CD4-positive, alpha-beta memory T cell (primary cell): Measurements from ENCODE around the gene COPS4. TPM values are rescaled to one million over a fixed set of nuclear protein-coding genes. Genes with fewer than 3 reads are reported as not detected.
A peak's percentile ranks its signal among the peaks of the same experiment; 100 is the strongest.

Experiments used
- CTCF ChIA-PET: fragments of 350-600 bp; sonication (Branson Sonifier 250); formaldehyde crosslinking; loops from one replicate; lab custom pipeline; 2021; ENCODE audit warnings: inconsistent platforms; ENCODE audit not compliant: partially characterized antibody; lab: Charles Lee
- POLR2A ChIA-PET: fragments of 350-600 bp; sonication (Branson Sonifier 250); formaldehyde crosslinking; loops from one replicate; lab custom pipeline; 2021; ENCODE audit not compliant: partially characterized antibody; lab: Charles Lee
- DNase-seq, 5 donors: peaks; one replicate each; pipeline versions ENCODE4 v3.0.0 to v3.0.0-alpha.2; 2020 to 2022; ENCODE audit warnings: mixed read lengths in 1 of 5
- H3K27ac ChIP-seq: one replicate; pipeline ENCODE4 v1.7.0; 2013; ENCODE audit warnings: low read depth, low read length
- H3K27me3 ChIP-seq: 2 replicates; pipeline ENCODE4 v1.7.0; 2013; ENCODE audit warnings: mild to moderate bottlenecking, low read length, moderate library complexity; ENCODE audit not compliant: insufficient read depth
- H3K36me3 ChIP-seq: 2 replicates; pipeline ENCODE4 v1.7.0; 2013; ENCODE audit warnings: mild to moderate bottlenecking, low read length, moderate library complexity; ENCODE audit not compliant: insufficient read depth
- H3K4me1 ChIP-seq: 2 replicates; pipeline ENCODE4 v1.7.0; 2013; ENCODE audit warnings: mild to moderate bottlenecking, low read length, moderate library complexity; ENCODE audit not compliant: insufficient read depth
- H3K4me3 ChIP-seq, 2 donors: one replicate each; pipeline ENCODE4 v1.7.0; 2013; ENCODE audit warnings: low read length in 2 of 2, mild to moderate bottlenecking in 1 of 2
- H3K9me3 ChIP-seq, 2 donors: one replicate each; pipeline ENCODE4 v1.7.0; 2013; ENCODE audit warnings: low read length in 2 of 2, control low read depth in 1 of 2; ENCODE audit not compliant: control insufficient read depth in 1 of 2
- H3K27ac Mint-ChIP-seq, 7 donors: one replicate each; pipeline ENCODE4 v1.8.0; 2020 to 2021; ENCODE audit warnings: mixed read lengths in 7 of 7, mild to moderate bottlenecking in 6 of 7, inconsistent platforms in 3 of 7, moderate library complexity in 3 of 7
- H3K27me3 Mint-ChIP-seq, 2 donors: one replicate each; pipeline ENCODE4 v1.8.0; 2020 to 2021; ENCODE audit warnings: mixed read lengths in 2 of 2
- H3K36me3 Mint-ChIP-seq, 2 donors: one replicate each; pipeline ENCODE4 v1.8.0; 2020 to 2021; ENCODE audit warnings: mixed read lengths in 2 of 2, inconsistent platforms in 1 of 2, mild to moderate bottlenecking in 1 of 2
- H3K4me1 Mint-ChIP-seq, 4 donors: one replicate each; pipeline ENCODE4 v1.8.0; 2020 to 2021; ENCODE audit warnings: mixed read lengths in 4 of 4, mild to moderate bottlenecking in 1 of 4
- H3K4me3 Mint-ChIP-seq, 8 donors: one replicate each; pipeline ENCODE4 v1.8.0; 2020 to 2021; ENCODE audit warnings: mixed read lengths in 8 of 8, mild to moderate bottlenecking in 7 of 8, moderate library complexity in 6 of 8, inconsistent platforms in 3 of 8
- H3K9me3 Mint-ChIP-seq, 8 donors: one replicate each; pipeline ENCODE4 v1.8.0; 2020 to 2021; ENCODE audit warnings: mixed read lengths in 8 of 8, mild to moderate bottlenecking in 5 of 8, inconsistent platforms in 3 of 8, moderate library complexity in 1 of 8
- intact Hi-C: fragments of 100-400 bp; cut with micrococcal nuclease; formaldehyde crosslinking; loops from one replicate; pipeline ENCODE4 v1.15.1; 2023
- polyA plus RNA-seq, 2 donors: library from polyadenylated mRNA; unstranded; fragments of 300-500 nt; fragmentation: Illumina TruSeq; gene quantifications; one replicate each; pipeline ENCODE4 v1.2.3, GENCODE V29; 2021
- total RNA-seq, 2 experiments: library from RNA; stranded (reverse); gene quantifications; one replicate each; pipeline ENCODE4 v1.2.3, GENCODE V29; 2021

The COPS4 gene
- total and polyA plus RNA-seq, 4 experiments from 2014 or later, result 24.6 to 91.2 (median 47.9) TPM

DNA sequence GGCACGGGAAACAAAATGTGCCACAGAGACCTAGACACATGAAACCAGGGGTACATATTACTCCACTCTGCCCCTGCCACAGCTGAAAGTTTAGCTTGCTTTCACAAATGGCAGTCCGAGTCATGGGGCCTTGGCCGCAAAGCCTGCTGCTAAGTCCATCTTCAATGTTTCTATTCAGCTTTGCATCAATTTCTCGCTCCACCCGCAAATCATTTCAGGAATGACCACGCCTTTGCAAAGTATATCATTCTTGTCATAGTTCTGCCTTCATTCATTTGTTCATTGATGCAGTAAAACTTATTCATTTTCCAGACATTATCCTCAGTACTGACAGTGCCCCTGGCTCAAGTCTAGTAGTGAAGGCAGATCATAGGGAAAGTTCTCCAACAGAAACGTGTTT is 70.0 kb downstream of the COPS4 start:
- Mint-ChIP-seq H3K27me3 (no peaks in the 10 kb centered on the region), H3K9me3 (no peaks in the 10 kb centered on the region), H3K4me3 (peak overlapping the region in 1 of 8 donors; percentile 64), H3K36me3 (peaks cover 54 to 74% of the 10 kb centered on the region in 2 donors), H3K27ac (peak overlapping the region; percentile 2 to 86 (median 57)), H3K4me1 (peaks cover 36 to 74% (median 51%) of the 10 kb centered on the region in 4 donors)
- ChIA-PET POLR2A (interaction anchor here (1.1 to 1.5 kb wide), 2 partner anchors 8 to 10 kb away, joined by 4 to 5 read pairs; no protein-coding TSS in a partner anchor), CTCF (interaction anchor here (1.0 to 1.5 kb wide), 3 partner anchors 20 to 176 kb away, joined by 3 to 4 read pairs (median 3); no protein-coding TSS in a partner anchor)
- intact Hi-C loops, result no loop called here
- no peak for DNase-seq
- no peaks in the 10 kb centered on the region for H3K27me3 ChIP-seq
- H3K9me3 ChIP-seq, result no peaks in the 10 kb centered on the region
- H3K27ac ChIP-seq, result no peak overlapping the region
- peaks cover 33% of the 10 kb centered on the region for H3K36me3 ChIP-seq
- no peak overlapping the region for H3K4me3 ChIP-seq
- H3K4me1 ChIP-seq, result peaks cover 47% of the 10 kb centered on the region

DNA sequence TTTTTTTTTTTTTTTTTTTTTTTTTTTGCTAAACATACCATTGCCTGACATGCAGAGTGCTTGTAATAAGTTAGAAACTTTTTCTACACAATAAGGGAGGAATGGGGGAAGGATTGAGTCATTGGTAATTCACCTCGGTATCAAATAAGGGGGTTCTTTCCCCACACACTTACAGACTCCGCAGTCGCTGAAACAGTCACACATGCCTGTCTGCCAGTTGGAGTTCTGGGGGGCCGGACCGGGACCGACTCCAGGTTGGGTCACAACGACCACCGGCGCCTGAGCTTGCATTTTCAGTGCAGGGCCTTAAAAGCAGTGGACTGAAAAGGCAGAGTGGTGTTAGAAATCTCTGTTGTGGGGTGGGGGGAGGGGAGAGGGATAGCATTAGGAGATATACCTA is 72.6 kb downstream of the COPS4 start:
- Mint-ChIP-seq H3K9me3 (no peaks in the 10 kb centered on the region), H3K36me3 (peaks cover 33 to 66% of the 10 kb centered on the region in 2 donors), H3K4me3 (peak overlapping the region in 6 of 8 donors; percentile 36 to 62 (median 48)), H3K27me3 (no peaks in the 10 kb centered on the region), H3K4me1 (peaks cover 31 to 68% (median 50%) of the 10 kb centered on the region in 4 donors), H3K27ac (peak overlapping the region in 5 of 7 donors; percentile 8 to 90 (median 19))
- Histone ChIP-seq H3K4me1 (peaks cover 48% of the 10 kb centered on the region), H3K27me3 (no peaks in the 10 kb centered on the region), H3K4me3 (no peak overlapping the region), H3K27ac (no peak overlapping the region), H3K9me3 (no peaks in the 10 kb centered on the region), H3K36me3 (peaks cover 26% of the 10 kb centered on the region)
- ChIA-PET CTCF (interaction anchor here (0.7 to 8.0 kb wide), 7 partner anchors 24 to 173 kb away, joined by 3 to 125 read pairs (median 4); no protein-coding TSS in a partner anchor), POLR2A (interaction anchor here (0.6 to 9.9 kb wide), 6 partner anchors 11 to 111 kb away, joined by 3 to 130 read pairs (median 4); partner anchors contain the start of gene COPS4)
- intact Hi-C loops, result no loop called here
- no peak for DNase-seq

DNA sequence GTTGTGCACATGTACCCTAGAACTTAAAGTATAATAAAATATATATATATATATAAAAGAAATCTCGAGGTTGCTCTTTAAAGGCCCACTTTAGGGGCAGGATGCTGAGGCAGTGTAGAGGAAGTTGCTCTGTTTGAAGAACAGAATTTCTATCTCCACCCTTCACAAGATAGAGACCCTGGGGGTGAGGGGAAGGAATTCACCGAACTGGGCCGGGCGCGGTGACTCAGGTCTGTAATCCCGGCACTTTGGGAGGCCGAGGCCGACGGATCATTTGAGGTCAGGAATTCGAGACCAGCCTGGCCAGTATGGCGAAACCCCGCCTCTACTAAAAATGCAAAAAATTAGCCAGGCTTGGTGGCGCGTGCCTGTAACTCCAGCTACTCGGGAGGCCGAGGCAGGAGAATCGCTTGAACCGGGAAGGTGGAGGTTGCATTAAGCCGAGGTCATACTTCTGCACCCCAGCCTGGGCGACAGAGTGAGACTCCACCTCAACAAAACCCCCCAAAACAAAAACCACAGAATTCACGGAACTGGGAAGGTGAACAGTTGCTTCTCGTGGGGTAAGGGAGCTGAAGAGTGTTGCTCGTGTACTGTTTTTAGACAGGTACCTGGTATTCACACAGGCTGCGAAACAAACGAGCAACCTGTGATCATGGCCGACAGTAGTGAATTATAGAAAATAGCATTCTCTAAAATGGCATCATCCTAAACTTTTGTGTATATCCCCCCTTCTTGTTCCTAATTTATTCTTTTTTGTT is 73.3 kb downstream of the COPS4 start:
- H3K36me3 ChIP-seq, result peaks cover 24% of the 10 kb centered on the region
- peak overlapping the region; percentile 60 to 69 for H3K4me3 ChIP-seq
- H3K36me3 Mint-ChIP-seq, result peaks cover 32 to 69% of the 10 kb centered on the region in 2 donors
- no peaks in the 10 kb centered on the region for H3K27me3 Mint-ChIP-seq
- H3K4me1 ChIP-seq, result peaks cover 48% of the 10 kb centered on the region
- ChIA-PET POLR2A (interaction anchor here (0.7 to 9.9 kb wide), 8 partner anchors 9 to 154 kb away, joined by 3 to 130 read pairs (median 12); no protein-coding TSS in a partner anchor), CTCF (interaction anchor here (1.0 to 8.2 kb wide), 8 partner anchors 25 to 176 kb away, joined by 3 to 125 read pairs (median 37); partner anchors contain the start of gene COQ2)
- H3K27ac Mint-ChIP-seq, result peak overlapping the region; percentile 90 to 95 (median 94)
- peaks cover 31 to 69% (median 52%) of the 10 kb centered on the region in 4 donors for H3K4me1 Mint-ChIP-seq
- peaks cover 0 to under 1% (median 0%) of the 10 kb centered on the region in 8 donors for H3K9me3 Mint-ChIP-seq
- H3K27ac ChIP-seq, result peak overlapping the region; percentile 58
- no peaks in the 10 kb centered on the region for H3K9me3 ChIP-seq
- peak in 3 of 5 donors; percentile 30 to 44 (median 33) for DNase-seq
- no peaks in the 10 kb centered on the region for H3K27me3 ChIP-seq
- H3K4me3 Mint-ChIP-seq, result peak overlapping the region; percentile 89 to 94 (median 94)
- intact Hi-C loops, result no loop called here

DNA sequence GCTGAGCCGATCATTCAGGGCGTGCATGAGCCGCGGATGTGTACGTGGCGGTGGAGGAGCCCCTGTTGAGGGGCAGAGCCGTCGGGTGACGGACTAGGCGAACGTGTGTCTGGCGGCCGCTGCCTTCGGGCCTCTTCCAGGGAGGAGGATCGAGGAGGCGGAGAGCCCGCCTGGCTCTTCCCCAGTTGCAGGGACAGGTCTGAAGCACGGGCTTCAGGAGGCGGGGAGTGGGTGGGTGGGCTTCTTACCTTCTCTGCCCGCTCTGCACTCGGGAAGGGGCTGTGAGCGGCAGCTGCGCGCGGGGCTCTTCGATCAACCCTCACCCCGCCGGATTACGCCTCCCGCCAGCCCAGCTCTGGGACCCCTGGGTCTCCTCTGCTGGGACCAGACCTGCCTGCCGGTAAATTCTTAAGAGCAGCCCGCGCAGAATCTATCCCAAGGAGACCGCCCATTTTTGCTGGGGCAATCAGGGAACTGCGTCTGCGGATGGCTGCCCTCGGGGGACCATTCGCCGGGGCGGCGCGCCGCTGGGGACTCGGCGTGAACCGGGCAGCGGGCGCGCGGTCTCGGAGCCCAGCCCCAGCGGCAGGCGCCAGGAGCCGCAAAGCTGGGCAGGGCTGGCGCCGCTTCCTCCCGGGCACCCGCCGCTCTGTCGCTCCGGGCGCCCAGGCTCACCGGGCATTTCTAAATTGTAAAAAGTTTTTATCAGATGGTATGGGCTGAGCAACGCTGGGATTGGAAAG is 74.7 kb downstream of the COPS4 start:
- POLR2A ChIA-PET, result interaction anchor here (0.7 to 9.9 kb wide), 19 partner anchors 9 to 346 kb away, joined by 3 to 130 read pairs (median 4); partner anchors contain the start of genes COPS4, COQ2, HELQ and MRPS18C
- intact Hi-C loops, result loop anchor here (1.0 to 5.0 kb wide), 10 partner anchors 13 to 209 kb away; partner anchors contain the start of gene THAP9
- Histone ChIP-seq H3K4me3 (peak overlapping the region; percentile 60 to 75), H3K9me3 (no peaks in the 10 kb centered on the region), H3K27ac (peak overlapping the region; percentile 58), H3K27me3 (no peaks in the 10 kb centered on the region), H3K36me3 (peaks cover 10% of the 10 kb centered on the region), H3K4me1 (peaks cover 48% of the 10 kb centered on the region)
- Mint-ChIP-seq H3K27me3 (no peaks in the 10 kb centered on the region), H3K4me1 (peaks cover 28 to 70% (median 46%) of the 10 kb centered on the region in 4 donors), H3K9me3 (peaks cover 0 to 4% (median 0%) of the 10 kb centered on the region in 8 donors), H3K4me3 (peak overlapping the region; percentile 93 to 98 (median 95)), H3K36me3 (peaks cover 30 to 66% of the 10 kb centered on the region in 2 donors), H3K27ac (peak overlapping the region; percentile 90 to 98 (median 96))
- CTCF ChIA-PET, result interaction anchor here (0.6 to 8.2 kb wide), 30 partner anchors 9 to 175 kb away, joined by 3 to 125 read pairs (median 6); partner anchors contain the start of gene COQ2
- peak; percentile 31 to 47 (median 41) for DNase-seq

DNA sequence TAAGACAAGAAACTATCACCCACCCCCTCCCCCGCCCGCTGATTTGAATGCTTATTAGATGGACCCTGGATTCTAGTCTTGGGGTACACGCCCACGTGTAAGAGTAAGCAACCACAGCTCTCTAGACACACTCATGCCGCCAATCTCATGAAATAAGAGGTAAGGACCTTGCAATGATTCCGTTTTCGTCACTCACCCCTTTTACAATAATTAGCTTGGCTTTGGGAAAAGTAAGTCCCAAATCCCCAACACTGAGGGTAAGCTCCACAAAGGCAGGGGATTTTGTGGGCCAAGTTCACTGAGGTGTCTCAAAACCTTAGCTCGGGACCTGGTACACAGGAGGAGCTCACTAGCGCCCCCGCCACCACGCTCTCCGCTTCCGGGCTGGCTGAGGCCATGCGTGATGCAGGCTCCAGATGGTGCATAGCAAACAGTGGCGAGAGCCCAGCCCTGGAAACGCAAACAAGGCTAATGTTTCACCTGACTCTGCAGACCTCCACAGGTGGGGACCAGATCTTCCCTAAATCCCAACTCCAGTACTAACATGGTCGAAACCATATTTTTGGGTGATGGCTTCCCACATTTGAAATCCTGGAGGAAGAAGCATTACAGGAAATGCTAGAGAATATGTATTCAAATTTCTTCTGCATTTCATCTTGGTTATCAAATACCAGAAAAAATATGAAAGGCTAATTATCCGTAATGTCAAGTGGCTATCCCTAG is 75.4 kb downstream of the COPS4 start:
- peaks cover 56% of the 10 kb centered on the region for H3K4me1 ChIP-seq
- Mint-ChIP-seq H3K9me3 (peaks cover 0 to 4% (median 0%) of the 10 kb centered on the region in 8 donors), H3K36me3 (peaks cover 22 to 59% of the 10 kb centered on the region in 2 donors)

More for the DNA sequence above, 75.4 kb downstream of the COPS4 start:
- Histone ChIP-seq H3K9me3 (no peaks in the 10 kb centered on the region), H3K27me3 (no peaks in the 10 kb centered on the region), H3K4me3 (peak overlapping the region; percentile 60 to 75), H3K36me3 (peaks cover 3% of the 10 kb centered on the region), H3K27ac (peak overlapping the region; percentile 58)
- POLR2A ChIA-PET, result interaction anchor here (0.7 to 9.9 kb wide), 20 partner anchors 10 to 345 kb away, joined by 3 to 130 read pairs (median 4); partner anchors contain the start of genes COPS4, COQ2, HELQ and MRPS18C
- H3K27me3 Mint-ChIP-seq, result no peaks in the 10 kb centered on the region
- peak; percentile 84 to 90 (median 87) for DNase-seq
- peak overlapping the region; percentile 90 to 98 (median 96) for H3K27ac Mint-ChIP-seq
- CTCF ChIA-PET, result interaction anchor here (0.6 to 8.2 kb wide), 31 partner anchors 8 to 174 kb away, joined by 3 to 125 read pairs (median 6); partner anchors contain the start of gene COQ2
- intact Hi-C loops, result loop anchor here (1.0 to 5.0 kb wide), 10 partner anchors 14 to 210 kb away; partner anchors contain the start of gene THAP9
- peak overlapping the region; percentile 93 to 98 (median 95) for H3K4me3 Mint-ChIP-seq
- H3K4me1 Mint-ChIP-seq, result peaks cover 27 to 70% (median 46%) of the 10 kb centered on the region in 4 donors
